Stimulated activated CD4-positive, alpha-beta T cell treated with anti-CD3 and anti-CD28 coated beads, Interleukin-1b, Interleukin-23, amount 100 ng/mL, for 48 hours (primary cell): ENCODE data around the gene NDFIP1.

Experiments used
- DNase-seq: peaks from one replicate; pipeline ENCODE4 v3.0.0-alpha.2; 2020

NDFIP1 gene

GRCh38 chr5:142095035-142095434, 13.5 kb upstream of the NDFIP1 start:
- peak; percentile 74 for DNase-seq

- DNase-seq = peak; percentile 90
These were observed 12.8 kb upstream of the NDFIP1 start for GRCh38 chr5:142095651-142096330.

GRCh38 chr5:142096382-142096781, 12.2 kb upstream of the NDFIP1 start:
- DNase-seq = no peak

GRCh38 chr5:142097681-142098080, 10.9 kb upstream of the NDFIP1 start:
- DNase-seq = peak; percentile 72

- DNase-seq = no peak
These were observed 10.3 kb upstream of the NDFIP1 start for GRCh38 chr5:142098275-142098674.

GRCh38 chr5:142098931-142099330, 9.6 kb upstream of the NDFIP1 start:
- no peak for DNase-seq

- no peak for DNase-seq
These were observed 8.3 kb upstream of the NDFIP1 start for GRCh38 chr5:142100307-142100706.

GRCh38 chr5:142102980-142103740, 5.4 kb upstream of the NDFIP1 start:
- DNase-seq = no peak

- peak; percentile 14 for DNase-seq
These were observed 4.1 kb upstream of the NDFIP1 start for GRCh38 chr5:142104491-142104890.

- no peak for DNase-seq
These were observed 2.5 kb upstream of the NDFIP1 start for GRCh38 chr5:142106061-142106460.

GRCh38 chr5:142107036-142107735, 1.4 kb upstream of the NDFIP1 start:
- DNase-seq = no peak

- DNase-seq = no peak
These were observed 695 bp upstream of the NDFIP1 start for GRCh38 chr5:142107736-142108431.

- no peak for DNase-seq
These were observed 909 bp downstream of the NDFIP1 start for GRCh38 chr5:142109331-142110045.

GRCh38 chr5:142110046-142110531, 1.5 kb downstream of the NDFIP1 start:
- peak; percentile 33 for DNase-seq

- no peak for DNase-seq
These were observed 2.6 kb downstream of the NDFIP1 start for GRCh38 chr5:142110988-142111687.

- DNase-seq = no peak
These were observed 6.1 kb downstream of the NDFIP1 start for GRCh38 chr5:142114687-142115086.

GRCh38 chr5:142115937-142116614, 7.5 kb downstream of the NDFIP1 start:
- no peak for DNase-seq

GRCh38 chr5:142117579-142118151, 9.1 kb downstream of the NDFIP1 start:
- DNase-seq = no peak

GRCh38 chr5:142118155-142118686, 9.6 kb downstream of the NDFIP1 start:
- DNase-seq = no peak

- DNase-seq = no peak
These were observed 10.6 kb downstream of the NDFIP1 start for GRCh38 chr5:142119051-142119625.
